Measurements from ENCODE around the gene SCIN. TPM values are rescaled to one million over a fixed set of nuclear protein-coding genes. Genes with fewer than 3 reads are reported as not detected.

SCIN gene
- polyA plus RNA-seq, 1 of the 3 experiments (the other 2 are of a cell fraction): 0.02 TPM

- Histone ChIP-seq H3F3A (replicated peaks; ENCODE audit: insufficient read depth) (no peaks in the 10 kb centered on the region), H3K79me2 (ENCODE audit: insufficient read depth) (no peaks in the 10 kb centered on the region), H4K20me1 (ENCODE audit: insufficient read depth) (no peaks in the 10 kb centered on the region), H3K4me3 (ENCODE audit: low read depth in 2 of 2, low read length in 1 of 2) (no peak overlapping the region), H3K4me1 (ENCODE audit: control insufficient read depth in 1 of 2, insufficient read depth in 2 of 2, low read depth in 1 of 2, low read length in 1 of 2) (peaks cover 0 to 13% of the 10 kb centered on the region in 2 experiments; a peak in 1 of 4 replicates), H3K27ac (ENCODE audit: low read depth in 2 of 2, low read length in 1 of 2) (no peak overlapping the region), H3K9me2 (no peaks in the 10 kb centered on the region), H2AFZ (ENCODE audit: low read depth) (no peak overlapping the region), H3K36me3 (replicated peaks in 1 of 2; ENCODE audit: control insufficient read depth in 1 of 2, insufficient read depth in 2 of 2, low read length in 1 of 2) (no peaks in the 10 kb centered on the region), H3K27me3 (ENCODE audit: insufficient read depth) (peaks cover 30% of the 10 kb centered on the region), H3K9me3 (no peaks in the 10 kb centered on the region), H3K4me2 (no peak overlapping the region), H3K9ac (no peak overlapping the region)
- TF ChIP-seq FOSL2 (IDR thresholded peaks at IDR 0.05; ENCODE audit: borderline replicate concordance, low read depth) (no peak), JUND (IDR thresholded peaks at IDR 0.05) (no peak), CHD2 (IDR thresholded peaks at IDR 0.05; ENCODE audit: low read length, partially characterized antibody) (no peak), FOXM1 (IDR thresholded peaks at IDR 0.05; ENCODE audit: low read depth) (no peak), ELF1 (IDR thresholded peaks at IDR 0.05) (no peak), TAF1 (IDR thresholded peaks at IDR 0.05; ENCODE audit: borderline replicate concordance, low read depth, low read length) (no peak), NRF1 (IDR thresholded peaks at IDR 0.05; ENCODE audit: low read depth, low read length) (no peak), USF2 (IDR thresholded peaks at IDR 0.05; ENCODE audit: borderline replicate concordance, low read depth, low read length) (no peak), RAD21 (IDR thresholded peaks at IDR 0.05; ENCODE audit: low read length) (no peak), TCF12 (IDR thresholded peaks at IDR 0.05) (no peak), YY1 (IDR thresholded peaks at IDR 0.05; ENCODE audit: low read depth) (no peak), MXI1 (IDR thresholded peaks at IDR 0.05; ENCODE audit: low read depth, low read length) (no peak), RFX5 (IDR thresholded peaks at IDR 0.05; ENCODE audit: low read length) (no peak), USF1 (IDR thresholded peaks at IDR 0.05; ENCODE audit: borderline replicate concordance, low read depth) (no peak), PBX3 (IDR thresholded peaks at IDR 0.05) (no peak), RXRA (IDR thresholded peaks at IDR 0.05; ENCODE audit: borderline replicate concordance, low read depth) (no peak), RCOR1 (IDR thresholded peaks at IDR 0.05; ENCODE audit: low read length) (no peak)
- TF ChIP-seq, protein P1, sequence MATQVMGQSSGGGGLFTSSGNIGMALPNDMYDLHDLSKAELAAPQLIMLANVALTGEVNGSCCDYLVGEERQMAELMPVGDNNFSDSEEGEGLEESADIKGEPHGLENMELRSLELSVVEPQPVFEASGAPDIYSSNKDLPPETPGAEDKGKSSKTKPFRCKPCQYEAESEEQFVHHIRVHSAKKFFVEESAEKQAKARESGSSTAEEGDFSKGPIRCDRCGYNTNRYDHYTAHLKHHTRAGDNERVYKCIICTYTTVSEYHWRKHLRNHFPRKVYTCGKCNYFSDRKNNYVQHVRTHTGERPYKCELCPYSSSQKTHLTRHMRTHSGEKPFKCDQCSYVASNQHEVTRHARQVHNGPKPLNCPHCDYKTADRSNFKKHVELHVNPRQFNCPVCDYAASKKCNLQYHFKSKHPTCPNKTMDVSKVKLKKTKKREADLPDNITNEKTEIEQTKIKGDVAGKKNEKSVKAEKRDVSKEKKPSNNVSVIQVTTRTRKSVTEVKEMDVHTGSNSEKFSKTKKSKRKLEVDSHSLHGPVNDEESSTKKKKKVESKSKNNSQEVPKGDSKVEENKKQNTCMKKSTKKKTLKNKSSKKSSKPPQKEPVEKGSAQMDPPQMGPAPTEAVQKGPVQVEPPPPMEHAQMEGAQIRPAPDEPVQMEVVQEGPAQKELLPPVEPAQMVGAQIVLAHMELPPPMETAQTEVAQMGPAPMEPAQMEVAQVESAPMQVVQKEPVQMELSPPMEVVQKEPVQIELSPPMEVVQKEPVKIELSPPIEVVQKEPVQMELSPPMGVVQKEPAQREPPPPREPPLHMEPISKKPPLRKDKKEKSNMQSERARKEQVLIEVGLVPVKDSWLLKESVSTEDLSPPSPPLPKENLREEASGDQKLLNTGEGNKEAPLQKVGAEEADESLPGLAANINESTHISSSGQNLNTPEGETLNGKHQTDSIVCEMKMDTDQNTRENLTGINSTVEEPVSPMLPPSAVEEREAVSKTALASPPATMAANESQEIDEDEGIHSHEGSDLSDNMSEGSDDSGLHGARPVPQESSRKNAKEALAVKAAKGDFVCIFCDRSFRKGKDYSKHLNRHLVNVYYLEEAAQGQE (IDR thresholded peaks at IDR 0.05; ENCODE audit: low read depth, low read length): no peak
- TF ChIP-seq, protein P2, sequence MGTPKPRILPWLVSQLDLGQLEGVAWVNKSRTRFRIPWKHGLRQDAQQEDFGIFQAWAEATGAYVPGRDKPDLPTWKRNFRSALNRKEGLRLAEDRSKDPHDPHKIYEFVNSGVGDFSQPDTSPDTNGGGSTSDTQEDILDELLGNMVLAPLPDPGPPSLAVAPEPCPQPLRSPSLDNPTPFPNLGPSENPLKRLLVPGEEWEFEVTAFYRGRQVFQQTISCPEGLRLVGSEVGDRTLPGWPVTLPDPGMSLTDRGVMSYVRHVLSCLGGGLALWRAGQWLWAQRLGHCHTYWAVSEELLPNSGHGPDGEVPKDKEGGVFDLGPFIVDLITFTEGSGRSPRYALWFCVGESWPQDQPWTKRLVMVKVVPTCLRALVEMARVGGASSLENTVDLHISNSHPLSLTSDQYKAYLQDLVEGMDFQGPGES (IDR thresholded peaks at IDR 0.05; ENCODE audit: low read depth, low read length): no peak
- TF ChIP-seq, protein P3, sequence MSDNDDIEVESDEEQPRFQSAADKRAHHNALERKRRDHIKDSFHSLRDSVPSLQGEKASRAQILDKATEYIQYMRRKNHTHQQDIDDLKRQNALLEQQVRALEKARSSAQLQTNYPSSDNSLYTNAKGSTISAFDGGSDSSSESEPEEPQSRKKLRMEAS (IDR thresholded peaks at IDR 0.05; ENCODE audit: low read depth): no peak
- WGBS (ENCODE audit: low lambda C conversion rate): 72% methylated on average over 1 of the region's 1 CpG
- POLR2A ChIA-PET: no interaction called here
- CTCF ChIA-PET: interaction anchor here (1.1 to 1.3 kb wide), 2 partner anchors 10 to 50 kb away, joined by 3 to 4 read pairs; no protein-coding TSS in a partner anchor
- DNase-seq: no peak
These were observed 3.4 kb downstream of the SCIN start for GRCh38 chr7:12573885-12574284.

Data from SK-N-SH (cell line).